Measurements from ENCODE around the gene KEL. TPM values are rescaled to one million over a fixed set of nuclear protein-coding genes. Genes with fewer than 3 reads are reported as not detected.

The KEL gene
- total RNA-seq, 1 donor from 2014 or later: 1.5 TPM

DNA sequence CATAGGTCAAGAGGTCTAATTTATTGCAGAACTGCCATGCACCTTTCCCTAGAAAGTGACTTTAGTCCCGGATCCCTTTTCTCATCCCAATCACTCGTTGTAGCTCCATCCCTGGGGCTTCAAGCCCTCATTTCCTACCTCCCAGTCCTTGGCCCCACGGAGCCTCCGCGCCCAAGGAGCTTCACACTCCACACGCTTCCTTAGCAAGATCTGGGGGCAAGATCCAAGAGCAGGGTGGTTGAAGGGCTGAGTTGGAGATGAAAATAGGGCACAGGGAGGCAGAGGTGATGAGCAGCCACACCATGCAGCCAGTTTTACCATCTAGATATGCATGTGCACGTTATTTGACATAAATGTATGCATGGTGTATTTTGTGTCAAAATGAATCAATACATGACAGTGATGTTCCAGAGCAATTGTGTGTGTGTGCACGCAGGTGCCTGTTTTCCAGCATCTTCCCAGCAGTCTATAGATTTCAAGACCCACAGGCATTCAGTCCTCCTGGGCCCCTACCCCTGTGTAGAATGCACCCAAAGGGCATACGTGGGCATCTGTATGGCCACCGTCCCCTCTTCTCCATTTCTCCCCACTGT is 70.6 kb downstream of the KEL start:
- H3K36me3 Mint-ChIP-seq (ENCODE audit: unreplicated experiment): no peaks in the 10 kb centered on the region

More for the DNA sequence above, 70.6 kb downstream of the KEL start:
- DNase-seq (ENCODE audit: extremely low spot score, unreplicated experiment): no peak
- Mint-ChIP-seq H3K4me3 (ENCODE audit: unreplicated experiment) (no peak overlapping the region), H3K27me3 (ENCODE audit: unreplicated experiment) (peaks cover 3% of the 10 kb centered on the region), H3K9me3 (ENCODE audit: unreplicated experiment) (no peaks in the 10 kb centered on the region), H3K27ac (ENCODE audit: unreplicated experiment) (no peak overlapping the region), H3K4me1 (ENCODE audit: unreplicated experiment) (no peaks in the 10 kb centered on the region)
- TF ChIP-seq, protein P1, sequence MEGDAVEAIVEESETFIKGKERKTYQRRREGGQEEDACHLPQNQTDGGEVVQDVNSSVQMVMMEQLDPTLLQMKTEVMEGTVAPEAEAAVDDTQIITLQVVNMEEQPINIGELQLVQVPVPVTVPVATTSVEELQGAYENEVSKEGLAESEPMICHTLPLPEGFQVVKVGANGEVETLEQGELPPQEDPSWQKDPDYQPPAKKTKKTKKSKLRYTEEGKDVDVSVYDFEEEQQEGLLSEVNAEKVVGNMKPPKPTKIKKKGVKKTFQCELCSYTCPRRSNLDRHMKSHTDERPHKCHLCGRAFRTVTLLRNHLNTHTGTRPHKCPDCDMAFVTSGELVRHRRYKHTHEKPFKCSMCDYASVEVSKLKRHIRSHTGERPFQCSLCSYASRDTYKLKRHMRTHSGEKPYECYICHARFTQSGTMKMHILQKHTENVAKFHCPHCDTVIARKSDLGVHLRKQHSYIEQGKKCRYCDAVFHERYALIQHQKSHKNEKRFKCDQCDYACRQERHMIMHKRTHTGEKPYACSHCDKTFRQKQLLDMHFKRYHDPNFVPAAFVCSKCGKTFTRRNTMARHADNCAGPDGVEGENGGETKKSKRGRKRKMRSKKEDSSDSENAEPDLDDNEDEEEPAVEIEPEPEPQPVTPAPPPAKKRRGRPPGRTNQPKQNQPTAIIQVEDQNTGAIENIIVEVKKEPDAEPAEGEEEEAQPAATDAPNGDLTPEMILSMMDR (IDR thresholded peaks at IDR 0.05): no peak

Other genes starting within 250 kb of the KEL start
- gene PRSS1, start 212.9 kb downstream of the KEL start, total RNA-seq: not detected in 2 replicates
- gene PRSS2, start 191.4 kb downstream of the KEL start, total RNA-seq: not detected in 2 replicates
- 13.7 and 14.7 TPM in 2 replicates for gene EPHB6, start 107.3 kb downstream of the KEL start, total RNA-seq
- not detected in 2 replicates for gene TRPV6, start 76.6 kb downstream of the KEL start, total RNA-seq
- not detected in 2 replicates for gene TRPV5, start 28.6 kb downstream of the KEL start, total RNA-seq
- not detected in 2 replicates for gene LLCFC1, start 22.9 kb downstream of the KEL start, total RNA-seq
- not detected in 2 replicates for gene OR9A2, start 64.8 kb upstream of the KEL start, total RNA-seq
- gene OR6V1, start 90.0 kb upstream of the KEL start, total RNA-seq: not detected in 2 replicates
- not detected in 2 replicates for gene PIP, start 169.7 kb upstream of the KEL start, total RNA-seq
- gene TAS2R39, start 221.1 kb upstream of the KEL start, total RNA-seq: not detected in 2 replicates